Measurements from ENCODE around the gene SLC1A2.

DNA sequence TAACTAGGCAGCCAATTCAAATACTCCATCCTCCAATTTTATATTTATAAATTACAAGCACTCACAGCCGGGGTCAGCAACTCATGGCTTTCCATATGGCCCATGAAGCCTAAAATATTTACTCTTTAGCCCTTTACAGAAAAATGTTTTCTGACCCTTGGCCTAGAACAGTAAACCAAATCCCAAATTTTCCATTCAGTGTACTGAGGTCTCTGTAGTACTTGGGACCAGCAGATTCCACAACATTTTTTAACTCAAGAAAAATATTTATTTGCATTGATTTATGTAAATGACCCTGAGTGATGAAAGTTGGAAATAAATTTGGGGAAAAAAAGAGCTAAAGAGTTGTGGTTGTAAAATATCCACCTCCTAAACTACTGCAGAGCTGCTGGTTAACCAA is 82.6 kb downstream of the SLC1A2 start:
- TF ChIP-seq CTCF (IDR thresholded peaks at IDR 0.05; ENCODE audit: insufficient read depth, low read length) = no peak
- no peak for TF ChIP-seq REST (IDR thresholded peaks at IDR 0.05; ENCODE audit: insufficient replicate concordance, low read depth)
- no peak for TF ChIP-seq POLR2AphosphoS5 (IDR thresholded peaks at IDR 0.05; ENCODE audit: low read depth)
- TF ChIP-seq GABPA (IDR thresholded peaks at IDR 0.05; ENCODE audit: low read depth) = no peak
